ENCODE results near the gene SCIN.

SCIN gene

DNA sequence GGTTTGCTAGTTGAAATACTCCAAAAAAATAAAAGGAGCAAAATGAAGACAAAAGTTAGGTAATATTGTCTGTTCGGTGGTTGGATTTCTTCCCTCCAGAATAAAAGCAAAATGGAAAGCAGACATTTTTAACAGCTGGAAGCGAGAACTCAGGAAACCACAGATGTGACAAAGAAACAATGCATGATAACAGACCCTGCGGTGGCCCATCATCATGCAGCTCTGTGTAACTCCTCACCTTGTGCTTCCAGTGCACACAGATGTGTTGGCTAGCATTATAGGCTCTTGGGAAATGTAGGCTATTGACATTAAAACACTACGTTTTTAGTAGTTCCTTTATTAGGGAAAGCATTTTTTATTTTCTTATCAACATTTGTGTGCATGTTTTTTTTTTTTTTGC lies 63.1 kb downstream of the SCIN start:
- H3K4me3 ChIP-seq (ENCODE audit: low read depth, low read length) = no peak overlapping the region
- in situ Hi-C loops (cut with HindIII; ENCODE audit: low sequenced_read_pairs) = no loop called here
- TF ChIP-seq, protein P1, sequence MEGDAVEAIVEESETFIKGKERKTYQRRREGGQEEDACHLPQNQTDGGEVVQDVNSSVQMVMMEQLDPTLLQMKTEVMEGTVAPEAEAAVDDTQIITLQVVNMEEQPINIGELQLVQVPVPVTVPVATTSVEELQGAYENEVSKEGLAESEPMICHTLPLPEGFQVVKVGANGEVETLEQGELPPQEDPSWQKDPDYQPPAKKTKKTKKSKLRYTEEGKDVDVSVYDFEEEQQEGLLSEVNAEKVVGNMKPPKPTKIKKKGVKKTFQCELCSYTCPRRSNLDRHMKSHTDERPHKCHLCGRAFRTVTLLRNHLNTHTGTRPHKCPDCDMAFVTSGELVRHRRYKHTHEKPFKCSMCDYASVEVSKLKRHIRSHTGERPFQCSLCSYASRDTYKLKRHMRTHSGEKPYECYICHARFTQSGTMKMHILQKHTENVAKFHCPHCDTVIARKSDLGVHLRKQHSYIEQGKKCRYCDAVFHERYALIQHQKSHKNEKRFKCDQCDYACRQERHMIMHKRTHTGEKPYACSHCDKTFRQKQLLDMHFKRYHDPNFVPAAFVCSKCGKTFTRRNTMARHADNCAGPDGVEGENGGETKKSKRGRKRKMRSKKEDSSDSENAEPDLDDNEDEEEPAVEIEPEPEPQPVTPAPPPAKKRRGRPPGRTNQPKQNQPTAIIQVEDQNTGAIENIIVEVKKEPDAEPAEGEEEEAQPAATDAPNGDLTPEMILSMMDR (IDR thresholded peaks at IDR 0.05; ENCODE audit: low read depth, low read length, missing control alignments) = no peak
- no peak for DNase-seq (ENCODE audit: low read depth)

GRCh38 chr7:12635830-12636229 lies 65.3 kb downstream of the SCIN start:
- no peak overlapping the region for H3K4me3 ChIP-seq (ENCODE audit: low read depth, low read length)
- in situ Hi-C loops (cut with HindIII; ENCODE audit: low sequenced_read_pairs) = no loop called here
- no peak for DNase-seq (ENCODE audit: low read depth)
- TF ChIP-seq, protein P1 (IDR thresholded peaks at IDR 0.05; ENCODE audit: low read depth, low read length, missing control alignments) = no peak

DNA sequence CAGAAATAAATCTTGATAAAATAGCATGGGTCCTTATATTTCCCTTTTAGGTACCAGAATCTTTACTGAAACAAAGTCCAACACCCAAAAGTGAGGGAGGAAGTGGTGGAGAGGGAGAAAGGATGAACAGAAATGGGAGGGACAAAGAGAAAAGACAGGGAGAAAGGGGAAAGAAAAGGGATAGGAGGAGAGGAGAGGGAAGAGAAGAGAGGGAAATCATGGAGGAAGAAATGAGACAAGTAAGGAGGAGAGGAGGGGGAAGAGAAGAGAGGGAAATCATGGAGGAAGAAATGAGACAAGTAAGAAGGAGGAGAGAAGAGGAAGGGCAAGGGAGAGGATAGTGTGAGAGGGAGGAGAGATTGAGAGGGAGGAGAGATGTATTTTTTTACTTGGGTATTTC lies 66.8 kb downstream of the SCIN start:
- TF ChIP-seq, protein P1 (IDR thresholded peaks at IDR 0.05; ENCODE audit: low read depth, low read length, missing control alignments) = no peak
- DNase-seq (ENCODE audit: low read depth) = no peak
- in situ Hi-C loops (cut with HindIII; ENCODE audit: low sequenced_read_pairs) = no loop called here
- no peak overlapping the region for H3K4me3 ChIP-seq (ENCODE audit: low read depth, low read length)

GRCh38 chr7:12637819-12638592 lies 67.5 kb downstream of the SCIN start:
- in situ Hi-C loops (cut with HindIII; ENCODE audit: low sequenced_read_pairs) = no loop called here
- DNase-seq (ENCODE audit: low read depth) = no peak
- TF ChIP-seq, protein P1 (IDR thresholded peaks at IDR 0.05; ENCODE audit: low read depth, low read length, missing control alignments) = no peak
- no peak overlapping the region for H3K4me3 ChIP-seq (ENCODE audit: low read depth, low read length)

DNA sequence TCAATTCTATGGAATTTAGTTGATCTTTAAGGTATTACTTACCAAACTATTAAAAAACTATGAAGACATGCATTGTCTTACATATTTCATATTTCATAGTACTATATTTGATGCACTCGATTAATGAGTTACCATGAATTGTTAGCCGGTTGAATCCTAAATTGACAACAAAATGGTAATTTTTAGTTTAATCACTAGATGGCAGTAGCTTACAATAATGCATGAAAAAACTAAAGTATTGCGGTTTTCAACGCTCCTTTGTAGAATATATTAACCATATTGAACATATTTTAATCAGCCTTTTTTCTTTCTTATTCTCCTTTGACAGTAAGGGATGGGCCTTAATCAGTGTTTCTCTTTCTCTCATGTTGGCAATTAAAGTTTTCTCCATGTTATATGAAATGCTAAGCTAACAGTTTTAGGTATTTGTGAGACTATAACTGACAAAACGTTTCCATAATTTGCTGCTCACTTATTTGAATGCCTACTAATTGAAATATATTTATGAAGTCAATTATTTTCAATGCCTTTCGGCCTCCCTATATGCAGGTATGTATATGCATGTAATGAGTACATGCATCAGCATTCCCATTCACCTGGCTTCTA lies 68.4 kb downstream of the SCIN start:
- DNase-seq (ENCODE audit: low read depth) = peak; percentile 19
- TF ChIP-seq, protein P1 (IDR thresholded peaks at IDR 0.05; ENCODE audit: low read depth, low read length, missing control alignments) = no peak
- no peak overlapping the region for H3K4me3 ChIP-seq (ENCODE audit: low read depth, low read length)
- in situ Hi-C loops (cut with HindIII; ENCODE audit: low sequenced_read_pairs) = no loop called here

- no peak for DNase-seq (ENCODE audit: low read depth)
- TF ChIP-seq, protein P1 (IDR thresholded peaks at IDR 0.05; ENCODE audit: low read depth, low read length, missing control alignments) = no peak
- in situ Hi-C loops (cut with HindIII; ENCODE audit: low sequenced_read_pairs) = no loop called here
- no peak overlapping the region for H3K4me3 ChIP-seq (ENCODE audit: low read depth, low read length)
These were observed 70.0 kb downstream of the SCIN start for GRCh38 chr7:12640299-12641096.

Data from astrocyte of the cerebellum (primary cell).